Measurements from ENCODE around the gene PRKD2.

The PRKD2 gene

GRCh38 chr19:46625731-46626130 lies 91.2 kb downstream of the PRKD2 start:
- POLR2A ChIA-PET, result interaction anchor here (1.3 kb wide), 1 partner anchor 19 kb away, joined by 3 read pairs; no protein-coding TSS in a partner anchor
- no peak overlapping the region for H3K27ac ChIP-seq (ENCODE audit: extremely low read depth, low read depth, low read length)

GRCh38 chr19:46624958-46625661 lies 91.8 kb downstream of the PRKD2 start, which contains the start of gene PTGIR:
TSS of gene PTGIR (minus strand) at chr19:46625089. CDS start at chr19:46624225, 864 bp downstream.
- POLR2A ChIA-PET, result interaction anchor here (0.5 to 1.3 kb wide), 3 partner anchors 12 to 722 kb away, joined by 3 read pairs; no protein-coding TSS in a partner anchor
- Histone ChIP-seq H3K27ac (ENCODE audit: extremely low read depth, low read depth, low read length) (no peak within 1 kb of the TSS), H3K36me3 (ENCODE audit: control insufficient read depth in 2 of 2, insufficient read depth in 1 of 2, low read length in 2 of 2) (no peaks in the 10 kb centered on the region), H3K4me3 (ENCODE audit: low read depth, low read length) (no peak within 1 kb of the TSS), H3K9me3 (ENCODE audit: control insufficient read depth, insufficient read depth, low read depth, low read length) (no peaks in the 10 kb centered on the region), H3K4me1 (ENCODE audit: control insufficient read depth, insufficient read depth, low read length) (no peaks in the 10 kb centered on the region)
- CTCF ChIA-PET, result interaction anchor here (0.7 to 2.5 kb wide), 5 partner anchors 8 to 79 kb away, joined by 4 to 12 read pairs (median 7); partner anchors contain the start of gene DACT3
- no peak for TF ChIP-seq PRDM6 (tag by site-specific recombination; IDR thresholded peaks at IDR 0.05)
- TF ChIP-seq ZNF248 (tag by site-specific recombination; IDR thresholded peaks at IDR 0.05), result no peak
- TF ChIP-seq ZNF692 (tag by site-specific recombination; IDR thresholded peaks at IDR 0.05), result no peak
- no peak for TF ChIP-seq ZNF202 (tag by site-specific recombination; IDR thresholded peaks at IDR 0.05; ENCODE audit: borderline replicate concordance)
- 0 out of 2 replicates have a peak, but pooled peaks have one; percentile 48 for TF ChIP-seq GLIS2 (tag by site-specific recombination; IDR thresholded peaks at IDR 0.05)
- TF ChIP-seq ZNF239 (tag by site-specific recombination; IDR thresholded peaks at IDR 0.05), result no peak
- TF ChIP-seq KLF1 (tag by site-specific recombination; IDR thresholded peaks at IDR 0.05), result peak; percentile 89
- no peak for TF ChIP-seq MZF1 (tag by site-specific recombination; IDR thresholded peaks at IDR 0.05; ENCODE audit: borderline replicate concordance)

More at GRCh38 chr19:46625731-46626130, 91.2 kb downstream of the PRKD2 start:
- Histone ChIP-seq H3K36me3 (ENCODE audit: control insufficient read depth in 2 of 2, insufficient read depth in 1 of 2, low read length in 2 of 2) (no peaks in the 10 kb centered on the region), H3K9me3 (ENCODE audit: control insufficient read depth, insufficient read depth, low read depth, low read length) (no peaks in the 10 kb centered on the region), H3K4me1 (ENCODE audit: control insufficient read depth, insufficient read depth, low read length) (no peaks in the 10 kb centered on the region), H3K4me3 (ENCODE audit: low read depth, low read length) (no peak overlapping the region)
- CTCF ChIA-PET, result interaction anchor here (0.6 to 2.5 kb wide), 5 partner anchors 9 to 79 kb away, joined by 3 to 12 read pairs (median 5); partner anchors contain the start of gene DACT3
- TF ChIP-seq ZNF488 (tag by site-specific recombination; IDR thresholded peaks at IDR 0.05) (no peak), ZBTB49 (tag by site-specific recombination; IDR thresholded peaks at IDR 0.05; ENCODE audit: low read depth) (no peak), ZNF654 (tag by site-specific recombination; IDR thresholded peaks at IDR 0.05; ENCODE audit: low read depth) (no peak), RBAK (tag by site-specific recombination; IDR thresholded peaks at IDR 0.05) (no peak), ZNF629 (tag by site-specific recombination; IDR thresholded peaks at IDR 0.05) (no peak), ZNF37A (tag by site-specific recombination; IDR thresholded peaks at IDR 0.05) (no peak), MEIS1 (CRISPR knock-in tag; IDR thresholded peaks at IDR 0.05; ENCODE audit: borderline replicate concordance) (no peak), ZNF18 (tag by site-specific recombination; IDR thresholded peaks at IDR 0.05) (no peak), ZNF416 (tag by site-specific recombination; IDR thresholded peaks at IDR 0.05) (no peak), ZBTB20 (tag by site-specific recombination; IDR thresholded peaks at IDR 0.05) (no peak), ZNF133 (tag by site-specific recombination; IDR thresholded peaks at IDR 0.05) (no peak), ZNF223 (tag by site-specific recombination; IDR thresholded peaks at IDR 0.05) (no peak), ZBTB26 (tag by site-specific recombination; optimal IDR thresholded peaks at IDR 0.05) (no peak), ZNF248 (tag by site-specific recombination; IDR thresholded peaks at IDR 0.05) (no peak), ZEB2 (tag by site-specific recombination; IDR thresholded peaks at IDR 0.05) (no peak), ZNF768 (tag by site-specific recombination; IDR thresholded peaks at IDR 0.05) (no peak), HOXC10 (CRISPR knock-in tag; IDR thresholded peaks at IDR 0.05) (no peak), ZNF501 (tag by site-specific recombination; IDR thresholded peaks at IDR 0.05) (no peak), ZSCAN16 (tag by site-specific recombination; IDR thresholded peaks at IDR 0.05) (no peak), KLF8 (tag by site-specific recombination; IDR thresholded peaks at IDR 0.05) (no peak)
